Esophagus squamous epithelium (tissue), 5 donors: ENCODE measurements around the gene PGC. TPM values are rescaled to one million over a fixed set of nuclear protein-coding genes. Genes with fewer than 3 reads are reported as not detected.
A peak's percentile ranks its signal among the peaks of the same experiment; 100 is the strongest.

Experiments used
- DNase-seq: peaks from one replicate; lab custom pipeline; 2025; lab: John Stamatoyannopoulos, UW
- H3K27ac ChIP-seq, 4 donors: fragments of 200-600 bp; sonication (generic); one replicate each; pipeline ENCODE4 v1.5.1; 2016 to 2019; ENCODE audit warnings: mild to moderate bottlenecking in 1 of 4
- H3K27me3 ChIP-seq, 4 donors: fragments of 200-600 bp; sonication (generic); 1 replicate in 3 of 4; 2 replicates in 1 of 4; pipeline versions ENCODE4 v1.5.1 to v1.6.0; 2017 to 2021; ENCODE audit warnings: antibody characterized with exemption in 1 of 4
- H3K36me3 ChIP-seq, 3 donors: fragments of 200-600 bp; sonication (generic); one replicate each; pipeline ENCODE4 v1.5.1; 2016 to 2019
- H3K4me1 ChIP-seq, 3 donors: fragments of 200-600 bp; sonication (generic); one replicate each; pipeline ENCODE4 v1.5.1; 2017 to 2019
- H3K4me3 ChIP-seq, 4 donors: fragments of 200-600 bp; sonication (generic); 1 replicate in 3 of 4; 2 replicates in 1 of 4; pipeline ENCODE4 v1.5.1; 2016 to 2019; ENCODE audit warnings: mild to moderate bottlenecking in 2 of 4, moderate library complexity in 1 of 4
- H3K9me3 ChIP-seq, 3 donors: fragments of 200-600 bp; sonication (generic); one replicate each; pipeline ENCODE4 v1.5.1; 2016 to 2019
- POLR2A ChIP-seq, 4 donors: fragments of 450-650 bp; IDR thresholded peaks; one replicate each; pipeline ENCODE4 v1.6.1; 2017; ENCODE audit warnings: antibody characterized with exemption in 4 of 4, mild to moderate bottlenecking in 4 of 4, moderate library complexity in 3 of 4
- WGBS, 2 donors: methylation state at CpG; one replicate each; pipeline ENCODE4 v1.1.5; 2018; 5-methylcytosine and 5-hydroxymethylcytosine counted together
- intact Hi-C: fragments of 100-400 bp; cut with DNase I; formaldehyde crosslinking; loops from one replicate; pipeline ENCODE4 v1.15.0; 2022
- total RNA-seq, 4 donors: library from RNA; depleted of rRNA; stranded (reverse); fragments of >200 nt; gene quantifications; one replicate each; pipeline ENCODE4 v1.1.0, GENCODE V29; 2016
- TF ChIP-seq, protein P1 (sequence below), 6 experiments: fragments of 450-650 bp in 4 of 6; fragments of 200-600 bp in 2 of 6; sonication (generic) in 2 of 6; IDR thresholded peaks; one replicate each; pipeline ENCODE4 v1.5.1; 2016 to 2019; ENCODE audit warnings: antibody characterized with exemption in 6 of 6, mild to moderate bottlenecking in 4 of 6, moderate library complexity in 4 of 6
- donor health status: DM: yes; HTN: yes; CAD: no.

Gene PGC
- total RNA-seq, 4 donors from 2014 or later: 0.95 TPM; not detected in 3

DNA sequence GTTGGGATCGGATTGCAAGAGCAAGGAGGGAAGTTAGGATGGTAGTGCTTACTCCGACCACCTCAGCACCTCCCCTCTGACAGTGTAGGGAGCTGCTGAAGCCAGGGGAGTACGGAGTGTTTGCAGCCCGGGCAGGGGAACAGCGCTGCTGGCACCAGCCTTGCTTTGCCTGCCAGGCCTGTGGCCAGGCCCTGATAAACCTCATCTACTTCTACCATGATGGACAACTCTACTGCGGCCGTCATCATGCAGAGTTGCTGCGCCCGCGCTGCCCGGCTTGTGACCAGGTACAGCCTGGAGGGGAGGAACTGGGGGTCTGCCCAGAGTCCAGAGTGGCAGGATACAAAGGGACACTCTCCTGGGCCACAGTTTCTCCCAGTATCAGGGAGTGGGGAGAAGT, 38.1 kb upstream of the PGC start:
- peak overlapping the region; percentile 89 to 99 (median 95) for H3K27ac ChIP-seq
- TF ChIP-seq, protein P1, sequence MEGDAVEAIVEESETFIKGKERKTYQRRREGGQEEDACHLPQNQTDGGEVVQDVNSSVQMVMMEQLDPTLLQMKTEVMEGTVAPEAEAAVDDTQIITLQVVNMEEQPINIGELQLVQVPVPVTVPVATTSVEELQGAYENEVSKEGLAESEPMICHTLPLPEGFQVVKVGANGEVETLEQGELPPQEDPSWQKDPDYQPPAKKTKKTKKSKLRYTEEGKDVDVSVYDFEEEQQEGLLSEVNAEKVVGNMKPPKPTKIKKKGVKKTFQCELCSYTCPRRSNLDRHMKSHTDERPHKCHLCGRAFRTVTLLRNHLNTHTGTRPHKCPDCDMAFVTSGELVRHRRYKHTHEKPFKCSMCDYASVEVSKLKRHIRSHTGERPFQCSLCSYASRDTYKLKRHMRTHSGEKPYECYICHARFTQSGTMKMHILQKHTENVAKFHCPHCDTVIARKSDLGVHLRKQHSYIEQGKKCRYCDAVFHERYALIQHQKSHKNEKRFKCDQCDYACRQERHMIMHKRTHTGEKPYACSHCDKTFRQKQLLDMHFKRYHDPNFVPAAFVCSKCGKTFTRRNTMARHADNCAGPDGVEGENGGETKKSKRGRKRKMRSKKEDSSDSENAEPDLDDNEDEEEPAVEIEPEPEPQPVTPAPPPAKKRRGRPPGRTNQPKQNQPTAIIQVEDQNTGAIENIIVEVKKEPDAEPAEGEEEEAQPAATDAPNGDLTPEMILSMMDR (IDR thresholded peaks at IDR 0.05): no peak
- TF ChIP-seq POLR2A (IDR thresholded peaks at IDR 0.05): no peak
- peak overlapping the region; percentile 72 to 91 (median 84) for H3K4me3 ChIP-seq
- H3K27me3 ChIP-seq: no peaks in the 10 kb centered on the region
- no peak for DNase-seq
- no peaks in the 10 kb centered on the region for H3K9me3 ChIP-seq
- intact Hi-C loops: no loop called here
- WGBS, 2 donors: 63 to 90% methylated on average over 2 of the region's 11 CpGs
- peaks cover 44 to 77% (median 47%) of the 10 kb centered on the region in 3 donors for H3K4me1 ChIP-seq
- peaks cover 0 to 22% (median 7%) of the 10 kb centered on the region in 3 donors for H3K36me3 ChIP-seq

DNA sequence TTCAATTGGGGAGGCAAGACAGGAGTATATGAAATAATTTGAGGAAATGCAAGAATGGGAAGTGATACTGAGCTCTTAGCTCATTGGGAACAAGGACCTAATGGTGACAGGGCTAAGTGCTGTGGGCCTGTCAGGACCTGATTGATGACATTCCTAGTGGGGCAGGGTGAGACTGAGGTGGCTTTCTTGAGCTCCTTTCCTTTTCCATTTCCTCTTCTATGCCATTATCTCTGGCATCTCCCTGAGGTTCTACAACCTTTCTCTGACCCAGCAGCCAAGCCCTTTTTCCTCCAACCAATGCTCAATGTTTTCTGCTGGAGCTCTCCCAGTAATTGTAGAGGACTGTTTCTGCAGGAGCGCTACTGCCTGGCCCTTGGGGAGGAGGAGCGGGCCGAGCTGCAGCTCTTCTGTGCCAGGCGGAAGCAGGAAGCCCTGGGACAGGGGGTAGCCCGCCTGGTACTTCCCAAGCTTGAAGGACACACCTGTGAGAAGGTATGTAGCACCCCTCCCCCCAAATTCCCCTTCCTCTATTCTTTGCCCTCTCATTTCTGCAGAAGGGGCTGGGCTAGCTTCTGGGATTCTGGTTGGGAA, 37.5 kb upstream of the PGC start:
- H3K4me1 ChIP-seq: peaks cover 44 to 77% (median 47%) of the 10 kb centered on the region in 3 donors
- 13% methylated on average over 3 of the region's 5 CpGs; no CpG with 5 or more reads in 1 of the 2 donors for WGBS, 2 donors
- no peaks in the 10 kb centered on the region for H3K27me3 ChIP-seq
- H3K9me3 ChIP-seq: no peaks in the 10 kb centered on the region
- peak overlapping the region; percentile 22 to 90 (median 76) for H3K4me3 ChIP-seq
- intact Hi-C loops: loop anchor here (5.0 kb wide), 1 partner anchor 263 kb away; no protein-coding TSS in a partner anchor
- H3K36me3 ChIP-seq: peaks cover 0 to 17% (median 1%) of the 10 kb centered on the region in 3 donors
- TF ChIP-seq POLR2A (IDR thresholded peaks at IDR 0.05): no peak
- TF ChIP-seq, protein P1 (IDR thresholded peaks at IDR 0.05): no peak
- no peak for DNase-seq
- H3K27ac ChIP-seq: peak overlapping the region; percentile 89 to 99 (median 95)

DNA sequence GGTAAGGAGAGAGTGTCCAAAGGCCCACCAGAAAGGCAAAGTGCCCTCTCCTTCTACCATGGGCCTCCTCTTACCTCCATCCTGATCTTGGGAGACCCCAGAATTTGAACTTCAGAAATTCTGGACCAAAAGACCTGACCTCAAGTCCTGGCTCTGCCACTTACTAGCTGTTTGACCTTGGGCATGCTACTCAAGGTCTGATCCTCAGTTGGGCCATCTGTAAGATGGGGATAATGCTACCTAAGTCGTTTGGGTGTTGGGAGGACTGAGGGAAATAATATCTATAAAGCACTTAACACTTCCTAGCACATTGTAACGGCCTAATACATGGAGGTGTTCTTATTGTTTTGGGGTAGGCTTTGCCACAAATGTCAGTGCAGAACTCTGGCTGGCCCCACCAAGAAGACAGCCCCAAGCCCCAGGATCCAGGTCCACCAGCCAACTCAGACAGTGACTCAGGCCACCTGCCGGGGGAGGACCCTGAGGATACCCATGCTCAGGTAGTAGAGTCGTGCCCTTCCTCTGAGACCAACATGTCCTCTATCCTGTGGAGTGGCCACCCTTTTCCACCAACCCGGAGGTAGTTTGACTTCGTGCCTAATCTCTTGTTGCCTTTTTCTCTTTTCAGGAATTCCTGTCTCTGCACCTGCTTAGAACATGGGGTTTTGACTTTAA, 36.0 kb upstream of the PGC start:
- no peaks in the 10 kb centered on the region for H3K9me3 ChIP-seq
- TF ChIP-seq POLR2A (IDR thresholded peaks at IDR 0.05): no peak
- TF ChIP-seq, protein P1 (IDR thresholded peaks at IDR 0.05): no peak
- H3K27ac ChIP-seq: peak overlapping the region; percentile 42 to 98 (median 90)
- 77 to 86% methylated on average over 6 of the region's 6 CpGs for whole genome bisulfite sequencing, 2 donors
- peaks cover 0 to 5% (median 0%) of the 10 kb centered on the region in 3 donors for H3K36me3 ChIP-seq
- peak overlapping the region in 1 of 4 donors; percentile 17 for H3K4me3 ChIP-seq
- DNase-seq: no peak
- intact Hi-C loops: loop anchor here (5.0 kb wide), 1 partner anchor 264 kb away; no protein-coding TSS in a partner anchor
- H3K27me3 ChIP-seq: no peaks in the 10 kb centered on the region
- peaks cover 45 to 76% (median 48%) of the 10 kb centered on the region in 3 donors for H3K4me1 ChIP-seq

DNA sequence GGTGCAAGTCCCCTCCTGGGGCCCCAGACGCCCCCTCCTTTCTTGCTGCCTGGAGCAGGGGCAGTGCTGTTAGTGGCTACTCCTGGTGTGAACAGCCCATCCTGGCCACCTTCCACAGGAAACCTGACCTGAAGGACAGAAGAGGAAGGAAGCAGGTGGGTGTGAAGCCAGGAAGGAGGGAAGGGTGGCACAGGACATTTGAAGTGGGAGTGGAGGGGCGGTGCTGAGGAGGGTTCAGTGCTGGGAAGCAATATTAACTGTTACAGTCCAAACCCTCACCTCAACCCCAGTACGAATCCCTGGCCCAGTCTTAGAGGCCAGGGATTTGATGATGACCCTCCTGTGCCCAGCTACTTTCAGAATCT, 34.2 kb upstream of the PGC start:
- no peak for DNase-seq
- intact Hi-C loops: loop anchor here (5.0 kb wide), 1 partner anchor 266 kb away; no protein-coding TSS in a partner anchor
- Histone ChIP-seq H3K27ac (peak overlapping the region; percentile 85 to 94 (median 91)), H3K36me3 (peaks cover 0 to 16% (median 0%) of the 10 kb centered on the region in 3 donors), H3K27me3 (no peaks in the 10 kb centered on the region), H3K4me3 (peak overlapping the region; percentile 47 to 91 (median 78)), H3K4me1 (peaks cover 45 to 72% (median 47%) of the 10 kb centered on the region in 3 donors), H3K9me3 (no peaks in the 10 kb centered on the region)
- TF ChIP-seq, protein P1 (IDR thresholded peaks at IDR 0.05): no peak
- no peak for TF ChIP-seq POLR2A (IDR thresholded peaks at IDR 0.05)
- WGBS, 2 donors: 17% methylated on average over 3 of the region's 3 CpGs
